ENCODE results near the gene EML3. TPM values are rescaled to one million over a fixed set of nuclear protein-coding genes. Genes with fewer than 3 reads are reported as not detected.

The EML3 gene
- total and polyA plus RNA-seq, 2 of the 13 experiments (the other 11 are each of a cell fraction or from before 2014, with no cell fraction given): 10.6 to 12.3 TPM

DNA sequence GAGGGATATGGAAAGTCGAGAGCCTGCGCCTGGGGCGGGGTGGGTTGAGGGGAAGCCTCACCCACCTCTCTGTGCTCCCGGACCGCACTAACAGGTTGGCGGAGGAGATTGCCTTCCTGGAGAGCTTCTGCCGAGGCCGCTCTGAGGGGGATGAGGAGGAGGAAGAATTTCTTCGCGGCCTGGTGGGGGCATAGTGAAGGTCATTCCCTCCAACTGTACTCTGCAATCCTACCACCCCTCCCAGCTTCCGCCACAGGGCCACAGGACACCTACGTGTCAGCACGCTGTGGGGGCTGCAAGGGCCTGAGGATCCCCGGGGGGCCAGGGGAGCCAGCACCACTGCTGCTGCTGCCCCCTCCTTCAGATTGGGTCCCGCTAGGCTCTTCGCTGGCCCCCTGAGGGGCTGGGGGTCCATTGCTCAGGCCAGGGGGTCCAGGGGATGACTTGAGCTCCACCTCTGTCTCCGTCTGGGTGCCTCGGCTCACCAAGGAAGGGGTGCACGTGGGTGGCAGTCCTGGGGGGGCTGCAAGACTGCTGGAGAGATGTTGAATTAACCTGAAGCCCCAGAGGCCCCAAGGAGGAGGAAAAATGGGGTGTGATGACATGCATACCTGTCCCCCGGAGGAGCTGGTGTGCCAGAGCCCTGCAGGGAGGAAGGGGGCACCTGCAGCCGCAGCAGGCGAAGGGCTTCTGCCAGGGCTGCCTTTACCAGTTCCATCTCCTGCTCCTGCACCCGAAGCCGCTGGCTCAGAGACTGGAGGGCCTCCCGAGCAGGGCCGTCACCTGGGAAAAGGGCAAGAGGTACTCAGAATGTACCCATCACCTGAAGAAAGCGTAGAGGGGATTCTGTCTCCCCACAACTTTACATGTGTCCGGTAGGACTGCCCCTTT is 1.5 kb downstream of the EML3 start (continued):
- TF ChIP-seq ZBTB40 (IDR thresholded peaks at IDR 0.05): no peak
- TF ChIP-seq ZBTB40 (CRISPR knock-in tag; IDR thresholded peaks at IDR 0.05): no peak
- no peak for TF ChIP-seq PAWR (CRISPR knock-in tag; IDR thresholded peaks at IDR 0.05; ENCODE audit: borderline replicate concordance)
- TF ChIP-seq ZBTB8A (CRISPR knock-in tag; IDR thresholded peaks at IDR 0.05; ENCODE audit: borderline replicate concordance, low read depth): no peak
- no peak for TF ChIP-seq PLRG1 (conservative IDR thresholded peaks at IDR 0.05)
- peak; percentile 6; the same call in 1 of the 2 replicates for TF ChIP-seq ZBTB42 (CRISPR knock-in tag; IDR thresholded peaks at IDR 0.05)
- TF ChIP-seq ZNF136 (CRISPR knock-in tag; IDR thresholded peaks at IDR 0.05; ENCODE audit: low read depth): no peak
- TF ChIP-seq FOXM1 (CRISPR knock-in tag; IDR thresholded peaks at IDR 0.05): no peak
- no peak for TF ChIP-seq MXD4 (CRISPR knock-in tag; IDR thresholded peaks at IDR 0.05)
- TF ChIP-seq JUN (CRISPR knock-in tag; IDR thresholded peaks at IDR 0.05): no peak; the same call in 1 of the 2 replicates
- TF ChIP-seq, protein P1, sequence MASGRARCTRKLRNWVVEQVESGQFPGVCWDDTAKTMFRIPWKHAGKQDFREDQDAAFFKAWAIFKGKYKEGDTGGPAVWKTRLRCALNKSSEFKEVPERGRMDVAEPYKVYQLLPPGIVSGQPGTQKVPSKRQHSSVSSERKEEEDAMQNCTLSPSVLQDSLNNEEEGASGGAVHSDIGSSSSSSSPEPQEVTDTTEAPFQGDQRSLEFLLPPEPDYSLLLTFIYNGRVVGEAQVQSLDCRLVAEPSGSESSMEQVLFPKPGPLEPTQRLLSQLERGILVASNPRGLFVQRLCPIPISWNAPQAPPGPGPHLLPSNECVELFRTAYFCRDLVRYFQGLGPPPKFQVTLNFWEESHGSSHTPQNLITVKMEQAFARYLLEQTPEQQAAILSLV (CRISPR knock-in tag; IDR thresholded peaks at IDR 0.05; ENCODE audit: borderline replicate concordance): no peak
- no peak for TF ChIP-seq SMC3 (IDR thresholded peaks at IDR 0.05; ENCODE audit: low read length)
- TF ChIP-seq ZBTB34 (CRISPR knock-in tag; IDR thresholded peaks at IDR 0.05): no peak

Data from HepG2 (cell line).